Stimulated activated CD4-positive, alpha-beta T cell treated with anti-CD3 and anti-CD28 coated beads, Interleukin-1b, Interleukin-23, amount 100 ng/mL, for 48 hours (primary cell): Measurements from ENCODE around the gene CMTM7.
A peak's percentile ranks its signal among the peaks of the same experiment; 100 is the strongest.

Experiments
- DNase-seq: peaks from one replicate; pipeline ENCODE4 v3.0.0-alpha.2; 2020

The CMTM7 gene, protein sequence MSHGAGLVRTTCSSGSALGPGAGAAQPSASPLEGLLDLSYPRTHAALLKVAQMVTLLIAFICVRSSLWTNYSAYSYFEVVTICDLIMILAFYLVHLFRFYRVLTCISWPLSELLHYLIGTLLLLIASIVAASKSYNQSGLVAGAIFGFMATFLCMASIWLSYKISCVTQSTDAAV

DNA sequence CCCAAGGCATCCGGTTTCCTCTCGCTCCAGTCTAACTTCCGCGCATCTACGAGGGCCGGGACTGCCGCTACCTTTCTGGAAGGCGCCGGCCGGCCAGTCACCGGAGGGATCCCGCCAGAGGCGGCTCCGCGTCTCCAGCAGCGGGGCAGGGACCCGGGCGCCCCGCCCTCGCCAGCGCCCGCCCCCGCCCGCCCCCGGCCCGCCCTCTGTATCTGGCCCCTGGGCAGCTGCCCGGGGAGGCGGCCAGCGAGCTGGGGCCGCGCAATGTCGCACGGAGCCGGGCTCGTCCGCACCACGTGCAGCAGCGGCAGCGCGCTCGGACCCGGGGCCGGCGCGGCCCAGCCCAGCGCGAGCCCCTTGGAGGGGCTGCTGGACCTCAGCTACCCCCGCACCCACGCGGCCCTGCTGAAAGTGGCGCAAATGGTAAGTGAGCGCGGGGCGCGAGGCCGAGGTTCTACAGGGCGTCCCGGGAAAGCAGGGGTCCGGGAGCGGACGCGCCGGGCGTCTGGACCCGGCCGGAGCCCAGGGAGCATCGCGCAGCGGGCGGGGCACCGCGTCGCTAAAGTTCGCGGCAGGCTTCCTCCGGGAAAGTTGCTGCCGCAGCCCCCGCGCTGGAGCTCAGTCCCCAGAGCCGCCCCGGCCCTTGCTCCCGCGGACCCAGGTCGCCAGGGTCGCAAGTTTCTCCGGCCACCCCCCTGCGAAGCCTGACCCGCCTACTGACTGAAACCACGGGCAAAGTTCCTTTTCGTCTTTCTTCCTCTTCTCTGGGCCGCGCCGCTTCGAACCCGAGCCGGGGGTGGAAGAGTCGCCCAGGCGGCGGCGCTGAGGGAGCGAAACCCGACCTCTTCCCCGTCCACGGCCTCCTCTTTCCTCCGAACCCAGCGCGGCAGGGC lies at the start of gene CMTM7:
Gene CMTM7 (plus strand): TSS at position 211 of the 893 bp plus-strand sequence. CDS start 54 bp downstream, at position 265.
- DNase-seq, result peak; percentile 60

DNA sequence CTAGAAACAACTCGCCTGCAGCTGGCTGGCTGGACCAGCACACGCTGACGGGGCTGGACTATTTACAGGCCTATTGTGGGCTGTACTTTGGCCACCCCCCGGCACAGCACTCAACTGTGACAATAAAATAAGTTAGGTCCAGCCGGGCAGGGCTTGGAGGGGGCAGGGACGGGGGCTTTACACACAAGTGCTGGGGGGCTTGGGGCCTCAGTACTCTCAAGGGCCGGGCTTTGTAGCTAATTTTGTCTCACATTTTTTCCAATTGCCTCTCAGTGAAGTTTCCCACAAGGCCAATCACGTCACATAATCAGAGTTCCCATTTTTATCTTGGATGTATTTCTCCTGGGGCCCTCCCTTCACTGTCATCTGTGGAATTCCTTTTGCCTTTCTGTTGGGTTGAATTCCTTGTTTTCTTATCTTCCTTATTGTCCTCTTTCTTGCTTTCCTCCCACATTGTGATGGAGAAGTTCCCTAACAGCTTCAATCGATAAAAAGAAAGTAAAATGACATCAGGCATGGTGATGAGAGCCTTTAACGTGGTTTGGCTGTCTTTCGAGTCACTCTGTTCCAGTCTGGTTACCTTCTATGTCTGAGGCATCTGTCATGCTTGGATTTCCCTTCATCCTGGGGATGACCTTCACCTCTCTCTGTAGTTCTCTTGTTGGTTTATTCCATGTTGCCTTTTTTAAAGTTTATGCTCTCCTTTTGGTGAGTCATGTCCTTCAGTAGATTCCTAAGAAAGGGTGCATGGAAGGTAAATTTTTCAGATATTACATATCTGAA lies 44.1 kb upstream of the CMTM7 start:
- no peak for DNase-seq

DNA sequence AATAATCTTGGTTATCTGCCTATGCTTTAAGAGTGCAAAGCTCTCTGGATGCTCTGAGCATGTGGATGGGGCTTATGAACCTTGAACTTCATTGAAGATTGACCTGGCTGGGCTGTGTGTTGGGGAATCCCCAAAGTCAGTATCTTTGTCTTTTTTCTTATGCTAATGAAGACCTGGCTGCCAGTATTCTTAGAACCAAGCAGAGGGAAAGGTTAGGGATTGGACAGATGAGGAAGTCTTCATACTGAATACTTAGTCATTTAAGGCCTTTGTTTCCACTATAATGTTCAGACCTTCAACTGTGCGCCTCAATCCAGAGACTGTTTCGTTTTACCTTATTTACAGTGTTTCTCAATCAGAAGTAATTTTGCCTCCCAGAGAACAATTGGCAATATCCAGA lies 42.5 kb upstream of the CMTM7 start:
- DNase-seq, result no peak

DNA sequence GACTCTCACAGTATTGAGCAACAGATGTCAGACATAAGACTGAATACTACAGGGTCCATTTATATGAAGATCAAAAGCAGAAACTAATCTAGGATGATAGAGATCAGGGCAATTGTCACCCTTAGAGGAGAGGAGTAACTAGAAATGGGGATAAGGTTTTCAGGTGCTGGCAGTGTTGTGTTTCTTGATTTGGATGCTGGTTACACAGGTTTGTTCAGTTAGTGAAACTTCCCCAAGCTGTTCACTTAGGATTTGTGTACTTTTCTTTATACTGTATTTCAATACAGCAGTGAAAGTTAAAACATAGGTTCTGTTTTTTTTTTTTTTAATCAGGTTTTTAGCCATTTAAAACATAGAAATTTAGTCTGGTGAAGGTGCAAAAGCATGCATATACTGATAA lies 39.1 kb upstream of the CMTM7 start:
- no peak for DNase-seq

DNA sequence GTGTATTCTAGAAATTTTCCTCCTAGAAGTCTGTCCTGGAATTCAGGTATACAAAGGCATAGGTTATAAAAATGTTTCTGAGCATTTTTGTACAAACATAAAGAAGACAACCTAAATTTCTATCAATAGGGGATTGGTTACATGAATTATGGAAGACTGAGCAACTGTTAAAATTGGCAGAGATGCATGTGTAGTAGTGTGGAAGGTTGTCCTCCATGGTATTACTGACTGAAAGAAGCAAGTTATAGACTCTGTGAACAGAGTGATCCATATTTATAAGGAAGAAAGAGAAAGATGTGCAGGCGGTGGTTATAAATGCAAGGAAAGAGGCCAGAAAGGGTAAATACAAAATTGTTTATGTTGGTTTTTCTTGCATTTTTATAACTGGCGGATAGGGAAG lies 38.3 kb upstream of the CMTM7 start:
- DNase-seq, result no peak

DNA sequence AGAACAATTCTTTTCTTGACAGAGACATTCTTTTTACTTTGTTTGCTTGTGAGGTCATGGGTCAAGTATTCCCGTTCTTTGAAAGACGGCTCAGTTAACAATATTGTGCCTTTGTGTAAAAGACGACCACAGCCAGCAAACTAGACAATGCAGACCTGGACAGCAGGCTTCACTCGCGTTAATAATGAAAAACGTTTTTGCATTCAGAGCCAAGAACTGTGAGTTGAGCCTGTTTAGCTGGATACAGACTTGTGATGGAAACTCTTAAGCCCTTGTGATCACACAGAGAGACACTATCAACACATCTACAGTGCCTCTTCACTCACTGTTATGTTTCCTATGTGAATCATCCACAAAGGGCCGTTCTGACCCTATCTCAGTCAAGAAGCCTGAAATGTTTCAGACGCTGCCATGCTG lies 37.3 kb upstream of the CMTM7 start:
- no peak for DNase-seq

DNA sequence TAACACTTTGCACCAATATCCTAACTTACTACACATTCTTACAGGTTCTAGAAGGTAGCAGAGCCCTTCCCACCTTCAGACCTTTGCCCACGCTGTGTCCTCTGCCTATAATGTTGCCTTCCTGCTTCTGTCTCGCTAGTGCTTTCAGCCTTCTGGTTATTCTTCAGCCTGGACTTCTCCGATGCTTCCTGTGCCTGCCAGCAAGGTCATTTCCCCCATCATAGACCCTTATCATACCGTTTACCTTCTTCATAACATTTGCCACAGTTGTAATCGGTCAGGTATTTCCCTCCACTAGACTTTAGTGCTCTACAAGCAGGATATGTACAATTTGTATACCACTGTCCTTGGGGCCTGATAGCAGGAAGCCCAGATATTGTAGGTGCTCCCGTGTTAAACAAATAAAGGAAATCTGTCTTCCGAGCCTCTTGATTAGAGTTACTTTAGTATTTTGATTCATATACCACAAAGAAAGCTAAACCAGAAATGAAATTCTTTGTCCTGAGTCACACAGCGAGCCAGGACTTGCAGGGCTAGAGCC lies 35.8 kb upstream of the CMTM7 start:
- DNase-seq, result no peak

DNA sequence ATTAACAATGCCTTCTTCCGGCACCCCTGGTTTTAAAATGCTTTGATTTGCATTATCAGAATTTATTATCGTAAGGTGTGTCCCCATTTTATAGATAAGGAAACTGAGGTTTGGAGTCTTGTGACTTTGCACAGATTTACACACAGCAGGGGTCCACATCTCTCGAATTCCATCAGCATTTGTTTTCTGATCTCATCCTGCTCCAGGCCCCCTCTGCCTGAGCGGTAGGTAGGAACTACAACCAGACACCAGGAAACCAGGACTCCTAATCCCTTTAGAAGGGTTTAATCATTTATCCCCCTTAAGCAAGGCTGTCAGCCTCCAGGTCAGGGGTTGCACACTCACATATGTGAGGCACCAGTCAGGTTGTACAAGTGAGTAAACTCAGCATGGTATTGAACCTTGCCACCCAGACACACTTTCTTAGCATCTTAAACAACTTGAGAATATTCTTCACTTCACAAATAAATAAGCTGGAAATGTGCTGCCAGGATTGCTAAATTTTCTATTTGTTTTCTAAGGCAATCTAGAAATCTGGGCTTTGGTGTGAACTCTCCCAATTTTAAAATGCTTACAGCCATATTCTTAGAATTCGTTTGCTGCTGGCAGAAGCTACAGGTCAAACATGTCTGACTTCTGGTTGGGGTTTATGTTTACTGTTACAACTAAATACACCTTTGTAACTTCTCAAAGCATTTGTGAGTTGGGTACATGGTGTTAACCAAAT lies 31.7 kb upstream of the CMTM7 start:
- DNase-seq, result no peak

DNA sequence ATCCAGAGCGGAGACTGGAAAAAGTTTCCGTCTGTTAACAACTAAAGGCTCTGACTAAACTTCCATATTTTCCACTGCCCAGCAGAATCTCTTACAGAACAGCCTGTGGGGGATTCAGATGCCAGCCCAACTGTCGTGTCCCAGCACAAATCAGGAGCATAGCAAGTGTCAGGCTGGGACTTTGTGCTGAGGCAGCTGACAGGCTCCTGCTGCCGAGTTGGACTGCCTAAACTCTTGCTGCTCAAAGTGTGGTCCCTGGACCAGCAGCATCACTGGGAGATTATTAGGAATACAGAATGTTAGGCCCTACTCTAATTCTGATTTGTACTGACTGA lies 31.2 kb upstream of the CMTM7 start:
- DNase-seq, result no peak

DNA sequence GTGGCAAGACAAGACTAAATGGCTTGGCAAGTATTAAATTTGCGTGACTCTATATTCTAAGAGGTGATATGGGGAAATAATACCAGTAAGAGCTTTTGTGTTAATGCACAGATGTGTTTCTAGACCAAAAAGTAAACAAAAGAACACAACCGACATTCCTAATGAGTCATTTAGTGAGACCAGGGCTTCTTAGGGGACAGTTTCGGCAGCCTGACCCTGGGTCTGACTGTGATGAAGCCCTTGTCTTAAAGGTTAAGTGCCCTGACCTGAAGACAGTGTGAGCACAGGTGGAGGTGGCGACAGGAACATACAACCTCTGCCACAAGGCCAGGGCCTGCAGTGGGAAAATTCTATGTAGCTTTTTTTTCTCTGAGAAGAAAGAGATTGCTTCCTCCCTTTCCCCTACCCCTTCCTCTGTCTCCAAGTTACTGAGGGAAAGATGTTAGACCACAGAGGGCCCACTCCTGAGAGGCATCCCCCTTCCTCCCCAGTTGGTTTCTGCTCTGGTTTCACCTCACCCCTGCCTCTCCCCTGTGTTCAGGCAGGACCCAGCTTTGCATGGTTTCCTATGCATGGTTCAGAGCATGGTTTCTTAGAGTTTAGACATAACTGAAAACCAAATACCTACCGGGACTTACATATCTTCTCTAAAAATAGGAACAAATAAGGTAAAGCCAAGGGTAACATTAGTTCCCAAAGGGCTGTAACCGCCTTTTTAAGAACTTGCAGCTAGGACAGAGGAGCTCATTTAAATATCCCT lies 24.8 kb upstream of the CMTM7 start:
- DNase-seq, result no peak

DNA sequence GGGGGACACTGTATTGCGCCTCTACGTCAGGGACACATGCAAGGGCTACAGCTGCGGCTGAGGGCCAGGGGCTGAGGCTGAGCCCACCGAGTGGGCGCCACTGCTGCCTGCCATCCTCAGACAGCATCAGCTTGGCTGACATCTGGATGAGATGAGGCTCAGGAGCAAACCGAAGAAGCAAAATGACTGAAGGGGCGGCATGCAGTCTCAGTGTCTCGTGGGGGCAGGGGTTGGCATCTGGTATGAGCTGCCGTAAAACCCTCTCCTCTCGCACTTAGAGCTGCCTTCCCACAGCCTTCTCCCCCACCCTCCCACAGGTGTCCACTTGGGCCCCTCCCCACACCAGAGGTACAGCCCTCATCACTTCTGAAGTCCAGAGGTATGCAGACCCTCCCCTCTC lies 24.2 kb upstream of the CMTM7 start:
- no peak for DNase-seq

DNA sequence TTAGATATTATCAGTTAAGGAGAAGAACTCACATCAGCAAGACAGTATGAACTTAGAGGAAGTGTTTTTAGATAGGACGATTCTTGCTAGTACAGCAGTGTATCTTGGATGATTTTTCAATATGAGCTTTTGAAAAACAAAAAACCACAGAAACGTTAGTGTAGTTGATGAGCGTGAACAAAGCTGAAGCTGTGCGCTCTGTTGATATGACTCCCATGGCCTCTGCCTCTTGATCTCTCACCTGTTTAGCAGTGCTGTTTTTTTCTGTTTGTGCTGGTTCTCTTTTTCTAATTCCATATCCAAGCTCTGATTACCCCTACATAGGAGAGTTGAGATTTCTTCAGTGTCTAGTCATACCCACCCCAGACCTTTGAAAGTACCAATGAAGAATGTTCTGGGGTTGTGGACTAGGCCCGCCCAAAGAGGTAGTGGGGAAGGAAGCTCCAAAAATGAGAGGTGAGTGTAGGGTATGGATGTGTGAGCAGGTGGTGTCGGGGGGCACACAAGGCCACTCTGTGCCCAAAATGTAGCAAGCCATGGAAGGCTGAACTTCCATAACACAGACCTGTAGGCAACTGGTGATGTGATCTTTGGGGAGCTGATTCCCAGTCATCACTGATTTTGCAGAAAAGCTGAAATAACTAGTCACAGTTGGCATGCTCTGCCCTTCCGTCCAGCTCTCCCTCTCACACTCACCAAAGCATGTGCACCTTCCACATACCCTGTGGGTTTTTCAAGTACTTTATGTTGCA lies 20.0 kb upstream of the CMTM7 start:
- DNase-seq, result no peak

DNA sequence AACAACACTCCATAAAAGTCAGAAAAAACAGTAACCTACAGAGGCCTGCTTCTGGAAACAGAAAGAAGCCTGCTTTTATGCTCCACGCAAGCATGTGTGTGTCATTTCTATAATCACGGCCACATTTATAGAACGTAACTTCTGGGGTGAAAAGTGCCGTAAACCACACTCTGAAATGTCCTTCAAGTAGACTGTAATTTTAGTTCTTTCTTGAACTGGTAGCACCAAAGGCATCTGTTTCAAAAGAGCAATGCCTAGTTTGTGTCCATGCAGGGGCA lies 19.5 kb upstream of the CMTM7 start:
- DNase-seq, result no peak

DNA sequence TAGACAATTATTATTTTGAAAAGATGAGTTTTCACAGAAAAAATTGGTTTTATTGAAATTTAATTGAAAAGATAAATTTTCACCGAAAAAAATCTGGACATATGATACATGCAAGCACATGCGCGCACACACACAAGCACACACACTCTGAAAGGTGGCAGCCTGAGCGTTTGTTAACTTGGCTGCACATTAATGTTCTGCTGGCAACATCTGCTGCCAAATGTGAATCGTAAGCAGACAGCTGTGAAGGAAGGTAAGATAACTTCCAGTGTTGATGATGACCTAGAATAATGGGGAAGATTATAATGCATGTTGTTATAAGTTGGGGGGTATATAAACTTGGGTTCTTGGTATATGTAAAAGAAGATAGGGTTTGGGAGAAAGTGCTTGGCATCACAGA lies 18.4 kb upstream of the CMTM7 start:
- no peak for DNase-seq

DNA sequence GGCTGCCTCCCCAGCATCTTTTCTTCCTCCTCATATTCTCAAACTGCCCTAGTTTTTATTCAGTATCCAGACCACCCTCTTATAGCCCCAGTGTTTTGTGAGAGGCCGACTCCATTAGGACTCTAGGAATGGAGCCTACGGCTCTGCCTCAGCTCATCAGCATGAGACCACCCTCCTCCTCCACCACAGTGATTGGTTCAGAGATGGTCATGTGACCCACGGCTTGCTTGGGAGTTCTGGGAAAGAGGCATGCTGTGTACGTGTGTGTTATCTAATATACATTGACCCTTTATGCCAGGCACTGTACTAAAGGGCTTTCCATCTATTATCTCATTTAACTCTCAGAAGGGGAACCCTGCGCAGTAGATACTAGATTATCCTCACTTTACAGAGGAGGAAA lies 17.8 kb upstream of the CMTM7 start:
- no peak for DNase-seq

DNA sequence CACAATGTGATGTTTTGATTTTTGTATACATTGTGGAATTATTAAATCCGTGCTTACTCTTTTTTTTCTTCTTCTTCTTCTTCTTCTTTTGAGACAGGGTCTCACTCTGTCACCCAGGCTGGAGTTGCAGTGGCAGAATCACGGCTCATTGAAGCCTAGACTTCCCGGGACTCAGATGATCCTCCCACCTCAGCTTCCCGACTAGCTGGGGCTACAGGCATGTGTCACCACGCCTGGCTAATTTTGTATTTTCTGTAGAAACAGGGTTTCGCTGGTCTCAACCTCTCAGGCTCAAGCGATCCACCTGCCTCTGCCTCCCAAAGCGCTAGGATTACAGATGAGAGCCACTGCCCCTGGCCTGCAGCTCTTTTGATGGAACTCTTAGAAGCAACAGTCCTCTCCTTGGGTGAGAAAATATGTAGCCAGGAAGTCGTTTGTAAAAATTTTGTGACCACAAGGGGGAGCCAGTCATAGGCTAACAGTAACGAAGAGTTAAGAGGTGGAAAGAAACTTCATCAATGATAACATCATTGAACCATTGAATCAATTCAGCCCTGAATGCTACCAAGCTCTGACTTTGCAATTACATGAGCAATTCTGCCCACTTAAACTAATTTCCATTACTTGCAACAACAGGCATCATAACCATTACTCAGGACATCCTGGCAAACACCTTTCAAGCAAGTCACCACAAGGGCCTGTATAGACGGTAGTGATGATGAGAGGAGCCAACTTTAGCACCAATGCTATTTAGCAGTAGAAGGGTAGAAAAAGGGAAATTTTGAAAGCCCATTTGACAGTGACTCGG lies 16.7 kb upstream of the CMTM7 start:
- peak; percentile 52 for DNase-seq

DNA sequence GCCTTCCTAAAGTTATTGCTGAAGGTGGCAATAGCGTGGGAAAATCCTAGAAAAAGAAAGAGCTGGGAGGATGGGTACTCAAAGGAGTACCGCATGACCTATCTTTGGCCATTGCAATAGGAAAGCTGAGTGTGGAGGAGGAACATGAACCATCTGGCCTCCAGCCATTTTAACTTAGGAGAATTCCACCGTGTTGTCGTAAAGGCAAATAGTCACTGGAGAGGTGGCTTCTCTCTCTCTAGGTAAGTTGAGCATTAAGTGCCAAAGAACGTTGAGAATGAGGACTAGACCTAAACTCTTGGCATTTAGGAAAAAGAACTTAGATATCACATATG lies 16.1 kb upstream of the CMTM7 start:
- no peak for DNase-seq

DNA sequence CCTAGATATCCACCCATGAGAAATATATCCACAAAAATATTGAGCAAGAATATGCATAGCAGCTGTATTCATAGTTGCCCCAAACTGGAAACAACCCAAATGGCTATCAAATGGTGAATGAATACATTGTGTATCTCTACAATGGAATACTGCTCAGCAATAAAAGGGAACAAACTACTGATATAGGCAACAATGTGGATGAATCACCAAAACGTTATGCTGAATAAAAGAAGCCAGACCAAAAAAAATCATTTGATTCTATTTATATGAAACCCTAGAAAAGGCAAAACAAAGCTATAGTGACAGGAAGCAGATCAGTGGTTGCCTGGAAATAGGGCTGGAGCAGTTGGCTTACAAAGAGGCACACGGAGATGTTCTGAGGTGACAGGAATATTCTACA lies 15.5 kb upstream of the CMTM7 start:
- DNase-seq, result no peak

DNA sequence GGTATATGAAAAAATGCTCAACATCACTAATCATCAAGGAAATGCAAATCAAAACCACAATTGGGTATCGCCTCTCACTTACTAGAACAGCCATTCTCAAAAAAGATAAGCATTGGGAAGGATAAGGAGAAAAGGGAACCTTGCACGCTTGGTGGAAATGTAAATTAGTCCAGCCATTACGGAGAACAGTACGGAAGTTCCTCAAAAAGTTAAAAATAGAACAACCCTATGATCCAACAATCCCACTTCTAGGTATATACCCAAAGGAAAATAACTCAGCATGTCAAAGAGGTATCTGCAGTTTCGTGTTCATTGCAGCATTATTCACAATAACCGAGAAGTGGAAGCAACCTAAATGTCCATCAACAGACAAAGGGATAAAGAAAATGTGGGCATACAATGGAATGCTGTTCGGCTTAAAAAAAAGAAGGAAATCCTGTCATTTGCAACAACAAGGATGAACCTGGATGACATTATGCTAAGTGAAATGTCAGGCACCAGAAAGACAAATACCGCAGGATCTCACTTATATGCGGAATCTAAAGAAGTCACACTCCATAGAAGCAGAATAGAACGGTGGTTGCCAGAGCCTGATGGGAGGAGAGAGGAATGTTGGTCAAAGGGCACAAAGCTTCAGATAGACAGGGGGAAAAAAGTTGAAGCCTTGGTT lies 11.7 kb upstream of the CMTM7 start:
- DNase-seq, result no peak

DNA sequence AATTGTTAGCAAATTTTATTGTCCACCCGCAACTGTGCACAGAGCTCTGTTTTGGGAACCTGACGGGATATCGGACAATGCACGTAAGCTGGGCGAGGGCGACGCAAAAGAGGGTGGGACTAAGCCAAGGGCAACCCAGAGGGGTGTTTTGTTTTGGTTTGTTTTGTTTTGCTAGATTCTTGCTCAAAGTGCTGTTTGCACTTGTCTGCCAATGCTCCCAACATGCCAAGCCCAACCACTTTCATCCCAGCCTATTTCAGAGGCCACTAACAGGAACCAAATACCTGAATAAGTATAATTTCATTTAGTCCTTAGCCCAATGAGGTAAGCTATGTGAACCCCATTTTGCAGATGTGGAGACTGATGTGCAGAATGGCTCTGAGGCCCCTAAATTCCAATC lies 9.7 kb upstream of the CMTM7 start:
- no peak for DNase-seq
